Effector memory CD8-positive, alpha-beta T cell (primary cell): ENCODE results near the gene SLIT2.

Experiments used
- ATAC-seq: fragments of 150-1000 bp; cut with Tn5 transposase; replicated peaks from 2 replicates; pipeline ENCODE4 v1.10.0; 2021; ENCODE audit warnings: mild to moderate bottlenecking, moderate library complexity
- DNase-seq, 3 experiments: peaks; one replicate each; pipeline ENCODE4 v3.0.0; 2021
- H3K27ac Mint-ChIP-seq, 2 donors: one replicate each; pipeline ENCODE4 v1.8.0; 2022; ENCODE audit warnings: mild to moderate bottlenecking in 2 of 2, mixed read lengths in 2 of 2, moderate library complexity in 2 of 2
- H3K27me3 Mint-ChIP-seq, 2 donors: one replicate each; pipeline ENCODE4 v1.8.0; 2022; ENCODE audit warnings: mixed read lengths in 2 of 2
- H3K36me3 Mint-ChIP-seq: one replicate; pipeline ENCODE4 v1.8.0; 2022; ENCODE audit warnings: mild to moderate bottlenecking, moderate library complexity, mixed read lengths; ENCODE audit not compliant: insufficient read depth
- H3K4me1 Mint-ChIP-seq, 2 donors: one replicate each; pipeline ENCODE4 v1.8.0; 2022; ENCODE audit warnings: low read depth in 2 of 2, mixed read lengths in 2 of 2
- H3K4me3 Mint-ChIP-seq, 2 donors: one replicate each; pipeline ENCODE4 v1.8.0; 2022; ENCODE audit warnings: mild to moderate bottlenecking in 2 of 2, mixed read lengths in 2 of 2, moderate library complexity in 2 of 2
- H3K9me3 Mint-ChIP-seq, 2 donors: one replicate each; pipeline ENCODE4 v1.8.0; 2022; ENCODE audit warnings: mixed read lengths in 2 of 2

Gene SLIT2

GRCh38 chr4:20271950-20272349 lies 20.2 kb downstream of the SLIT2 start:
- Mint-ChIP-seq H3K9me3 (peaks cover 0 to 2% of the 10 kb centered on the region in 2 donors), H3K27ac (no peak overlapping the region), H3K4me3 (no peak overlapping the region), H3K36me3 (no peaks in the 10 kb centered on the region), H3K4me1 (no peaks in the 10 kb centered on the region), H3K27me3 (no peaks in the 10 kb centered on the region)
- no peak for DNase-seq
- ATAC-seq: no peak

GRCh38 chr4:20272411-20272872 lies 20.7 kb downstream of the SLIT2 start:
- no peaks in the 10 kb centered on the region for H3K4me1 Mint-ChIP-seq
- no peak for DNase-seq
- no peaks in the 10 kb centered on the region for H3K36me3 Mint-ChIP-seq
- no peaks in the 10 kb centered on the region for H3K27me3 Mint-ChIP-seq
- peaks cover 0 to 2% of the 10 kb centered on the region in 2 donors for H3K9me3 Mint-ChIP-seq
- no peak overlapping the region for H3K4me3 Mint-ChIP-seq
- no peak for ATAC-seq
- H3K27ac Mint-ChIP-seq: no peak overlapping the region

- Mint-ChIP-seq H3K27me3 (no peaks in the 10 kb centered on the region), H3K4me1 (no peaks in the 10 kb centered on the region), H3K4me3 (no peak overlapping the region), H3K9me3 (peaks cover 0 to 2% of the 10 kb centered on the region in 2 donors), H3K36me3 (no peaks in the 10 kb centered on the region), H3K27ac (no peak overlapping the region)
- ATAC-seq (no peak), DNase-seq (no peak)
These were observed 22.1 kb downstream of the SLIT2 start for GRCh38 chr4:20273793-20274192.

- ATAC-seq (no peak), DNase-seq (no peak)
- Mint-ChIP-seq H3K27me3 (no peaks in the 10 kb centered on the region), H3K4me1 (no peaks in the 10 kb centered on the region), H3K27ac (no peak overlapping the region), H3K9me3 (peaks cover 0 to 2% of the 10 kb centered on the region in 2 donors), H3K4me3 (no peak overlapping the region), H3K36me3 (no peaks in the 10 kb centered on the region)
These were observed 25.1 kb downstream of the SLIT2 start for GRCh38 chr4:20276848-20277247.

GRCh38 chr4:20278195-20278594 lies 26.5 kb downstream of the SLIT2 start:
- no peak overlapping the region for H3K27ac Mint-ChIP-seq
- no peaks in the 10 kb centered on the region for H3K36me3 Mint-ChIP-seq
- no peaks in the 10 kb centered on the region for H3K27me3 Mint-ChIP-seq
- H3K4me3 Mint-ChIP-seq: no peak overlapping the region
- no peak for DNase-seq
- H3K9me3 Mint-ChIP-seq: peaks cover 0 to 2% of the 10 kb centered on the region in 2 donors
- ATAC-seq: no peak
- no peaks in the 10 kb centered on the region for H3K4me1 Mint-ChIP-seq

- Mint-ChIP-seq H3K27ac (no peak overlapping the region), H3K27me3 (no peaks in the 10 kb centered on the region), H3K9me3 (peaks cover 0 to 2% of the 10 kb centered on the region in 2 donors), H3K4me1 (no peaks in the 10 kb centered on the region), H3K4me3 (no peak overlapping the region), H3K36me3 (no peaks in the 10 kb centered on the region)
- ATAC-seq (no peak), DNase-seq (no peak)
These were observed 27.7 kb downstream of the SLIT2 start for GRCh38 chr4:20279381-20279780.

- Mint-ChIP-seq H3K36me3 (no peaks in the 10 kb centered on the region), H3K27me3 (no peaks in the 10 kb centered on the region), H3K9me3 (peaks cover 0 to 2% of the 10 kb centered on the region in 2 donors), H3K4me3 (no peak overlapping the region), H3K4me1 (no peaks in the 10 kb centered on the region), H3K27ac (no peak overlapping the region)
- no peak for ATAC-seq
- DNase-seq: no peak
These were observed 29.7 kb downstream of the SLIT2 start for GRCh38 chr4:20281453-20281852.

GRCh38 chr4:20283039-20283438 lies 31.3 kb downstream of the SLIT2 start:
- H3K4me1 Mint-ChIP-seq: no peaks in the 10 kb centered on the region
- ATAC-seq (no peak), DNase-seq (no peak)
- no peaks in the 10 kb centered on the region for H3K36me3 Mint-ChIP-seq
- peaks cover 6 to 7% of the 10 kb centered on the region in 2 donors for H3K9me3 Mint-ChIP-seq
- no peak overlapping the region for H3K4me3 Mint-ChIP-seq
- no peaks in the 10 kb centered on the region for H3K27me3 Mint-ChIP-seq
- no peak overlapping the region for H3K27ac Mint-ChIP-seq

- DNase-seq (no peak), ATAC-seq (no peak)
- no peak overlapping the region for H3K4me3 Mint-ChIP-seq
- H3K27ac Mint-ChIP-seq: no peak overlapping the region
- peaks cover 6 to 7% of the 10 kb centered on the region in 2 donors for H3K9me3 Mint-ChIP-seq
- H3K4me1 Mint-ChIP-seq: no peaks in the 10 kb centered on the region
- H3K36me3 Mint-ChIP-seq: no peaks in the 10 kb centered on the region
- no peaks in the 10 kb centered on the region for H3K27me3 Mint-ChIP-seq
These were observed 33.3 kb downstream of the SLIT2 start for GRCh38 chr4:20284990-20285389.

- Mint-ChIP-seq H3K36me3 (no peaks in the 10 kb centered on the region), H3K9me3 (peaks cover 5 to 6% of the 10 kb centered on the region in 2 donors), H3K4me3 (no peak overlapping the region), H3K27me3 (no peaks in the 10 kb centered on the region), H3K4me1 (no peaks in the 10 kb centered on the region), H3K27ac (no peak overlapping the region)
- DNase-seq (no peak), ATAC-seq (no peak)
These were observed 35.5 kb downstream of the SLIT2 start for GRCh38 chr4:20287246-20287645.

GRCh38 chr4:20288047-20288650 lies 36.4 kb downstream of the SLIT2 start:
- Mint-ChIP-seq H3K4me1 (no peaks in the 10 kb centered on the region), H3K36me3 (no peaks in the 10 kb centered on the region), H3K9me3 (peaks cover 6 to 8% of the 10 kb centered on the region in 2 donors), H3K27me3 (no peaks in the 10 kb centered on the region), H3K27ac (no peak overlapping the region), H3K4me3 (no peak overlapping the region)
- ATAC-seq (no peak), DNase-seq (no peak)

- peaks cover 6 to 8% of the 10 kb centered on the region in 2 donors for H3K9me3 Mint-ChIP-seq
- DNase-seq (no peak), ATAC-seq (no peak)
- H3K4me1 Mint-ChIP-seq: no peaks in the 10 kb centered on the region
- no peak overlapping the region for H3K4me3 Mint-ChIP-seq
- H3K27me3 Mint-ChIP-seq: no peaks in the 10 kb centered on the region
- no peaks in the 10 kb centered on the region for H3K36me3 Mint-ChIP-seq
- H3K27ac Mint-ChIP-seq: no peak overlapping the region
These were observed 37.3 kb downstream of the SLIT2 start for GRCh38 chr4:20288846-20289512.

- Mint-ChIP-seq H3K9me3 (peaks cover 6 to 8% of the 10 kb centered on the region in 2 donors), H3K4me3 (no peak overlapping the region), H3K27me3 (no peaks in the 10 kb centered on the region), H3K27ac (no peak overlapping the region), H3K36me3 (no peaks in the 10 kb centered on the region), H3K4me1 (no peaks in the 10 kb centered on the region)
- DNase-seq (no peak), ATAC-seq (no peak)
These were observed 38.1 kb downstream of the SLIT2 start for GRCh38 chr4:20289782-20290181.

- H3K4me1 Mint-ChIP-seq: no peaks in the 10 kb centered on the region
These were observed 41.0 kb downstream of the SLIT2 start for GRCh38 chr4:20292739-20293138.

More at GRCh38 chr4:20292739-20293138, 41.0 kb downstream of the SLIT2 start:
- peaks cover 0 to 3% of the 10 kb centered on the region in 2 donors for H3K9me3 Mint-ChIP-seq
- no peaks in the 10 kb centered on the region for H3K27me3 Mint-ChIP-seq
- no peaks in the 10 kb centered on the region for H3K36me3 Mint-ChIP-seq
- H3K4me3 Mint-ChIP-seq: no peak overlapping the region
- DNase-seq: no peak
- no peak overlapping the region for H3K27ac Mint-ChIP-seq
- ATAC-seq: no peak
